ENCODE results near the gene PATL1.

DNA sequence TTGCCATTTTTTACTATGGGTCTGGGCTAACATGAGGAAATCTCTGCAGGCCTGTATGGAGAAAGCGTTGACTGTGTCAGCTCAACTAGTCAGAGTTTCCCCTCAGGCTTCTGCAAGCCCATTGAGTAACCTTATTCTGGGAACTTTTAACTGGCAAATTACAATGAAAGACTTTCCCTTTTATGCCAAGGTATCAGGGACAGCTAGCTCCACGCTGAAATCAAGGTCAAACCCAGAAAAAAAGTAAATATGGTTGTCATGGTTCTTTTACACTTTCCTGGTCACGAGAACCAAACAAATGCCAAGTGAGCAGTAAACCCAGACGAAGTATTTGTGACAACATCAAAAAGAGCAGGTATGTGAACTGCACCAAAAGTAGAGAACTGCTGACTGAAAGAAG is 67.0 kb downstream of the PATL1 start:
- TF ChIP-seq, protein P1, sequence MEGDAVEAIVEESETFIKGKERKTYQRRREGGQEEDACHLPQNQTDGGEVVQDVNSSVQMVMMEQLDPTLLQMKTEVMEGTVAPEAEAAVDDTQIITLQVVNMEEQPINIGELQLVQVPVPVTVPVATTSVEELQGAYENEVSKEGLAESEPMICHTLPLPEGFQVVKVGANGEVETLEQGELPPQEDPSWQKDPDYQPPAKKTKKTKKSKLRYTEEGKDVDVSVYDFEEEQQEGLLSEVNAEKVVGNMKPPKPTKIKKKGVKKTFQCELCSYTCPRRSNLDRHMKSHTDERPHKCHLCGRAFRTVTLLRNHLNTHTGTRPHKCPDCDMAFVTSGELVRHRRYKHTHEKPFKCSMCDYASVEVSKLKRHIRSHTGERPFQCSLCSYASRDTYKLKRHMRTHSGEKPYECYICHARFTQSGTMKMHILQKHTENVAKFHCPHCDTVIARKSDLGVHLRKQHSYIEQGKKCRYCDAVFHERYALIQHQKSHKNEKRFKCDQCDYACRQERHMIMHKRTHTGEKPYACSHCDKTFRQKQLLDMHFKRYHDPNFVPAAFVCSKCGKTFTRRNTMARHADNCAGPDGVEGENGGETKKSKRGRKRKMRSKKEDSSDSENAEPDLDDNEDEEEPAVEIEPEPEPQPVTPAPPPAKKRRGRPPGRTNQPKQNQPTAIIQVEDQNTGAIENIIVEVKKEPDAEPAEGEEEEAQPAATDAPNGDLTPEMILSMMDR (IDR thresholded peaks at IDR 0.05; ENCODE audit: low read depth, low read length), result no peak
- TF ChIP-seq, protein P2, sequence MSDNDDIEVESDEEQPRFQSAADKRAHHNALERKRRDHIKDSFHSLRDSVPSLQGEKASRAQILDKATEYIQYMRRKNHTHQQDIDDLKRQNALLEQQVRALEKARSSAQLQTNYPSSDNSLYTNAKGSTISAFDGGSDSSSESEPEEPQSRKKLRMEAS (IDR thresholded peaks at IDR 0.05; ENCODE audit: low read depth, low read length), result no peak
- TF ChIP-seq MYC (IDR thresholded peaks at IDR 0.05; ENCODE audit: low read depth, low read length), result no peak
